DND-41 (cell line): ENCODE measurements around the gene POP7.

Source experiments
- ATAC-seq: fragments of 200-7000 bp; cut with Tn5 transposase; 3 replicates; pipeline ENCODE4 v1.9.1; 2021; ENCODE audit warnings: low read depth; ENCODE audit not compliant: insufficient read depth
- DNase-seq: peaks from one replicate; pipeline ENCODE4 v3.0.0-alpha.2; 2020
- H2AFZ ChIP-seq: 2 replicates; pipeline ENCODE4 v1.6.0; 2012; ENCODE audit warnings: low read depth, low read length
- H3K27ac ChIP-seq: 2 replicates; pipeline ENCODE4 v1.5.1; 2012; ENCODE audit warnings: low read length, inconsistent platforms
- H3K27me3 ChIP-seq: fragments of 200-600 bp; sonication (generic); 2 replicates; pipeline ENCODE4 v1.6.0; 2012; ENCODE audit warnings: low read length, mild to moderate bottlenecking, inconsistent platforms; ENCODE audit not compliant: insufficient read depth, poor library complexity
- H3K36me3 ChIP-seq: 2 replicates; pipeline ENCODE4 v1.5.1; 2012; ENCODE audit warnings: low read length, inconsistent platforms; ENCODE audit not compliant: insufficient read depth
- H3K4me1 ChIP-seq: 2 replicates; pipeline ENCODE4 v1.5.1; 2012; ENCODE audit warnings: mild to moderate bottlenecking, low read length; ENCODE audit not compliant: insufficient read depth
- H3K4me2 ChIP-seq: 2 replicates; pipeline ENCODE4 v1.6.0; 2012; ENCODE audit warnings: mild to moderate bottlenecking, moderate library complexity, low read length, inconsistent platforms; ENCODE audit not compliant: insufficient read depth
- H3K4me3 ChIP-seq, 2 experiments: fragments of 200-600 bp in 1 of 2; shearing (Covaris generic) in 1 of 2; 2 replicates each; pipeline ENCODE4 v1.5.1; 2012 to 2016; ENCODE audit warnings: inconsistent platforms in 2 of 2, low read length in 2 of 2, mild to moderate bottlenecking in 2 of 2, low read depth in 1 of 2, moderate library complexity in 1 of 2
- H3K79me2 ChIP-seq: 2 replicates; pipeline ENCODE4 v1.6.0; 2012; ENCODE audit warnings: low read length, inconsistent platforms; ENCODE audit not compliant: insufficient read depth
- H3K9ac ChIP-seq: 2 replicates; pipeline ENCODE4 v1.6.0; 2012; ENCODE audit warnings: low read depth, mild to moderate bottlenecking, inconsistent platforms, low read length, moderate library complexity
- H3K9me3 ChIP-seq: 2 replicates; pipeline ENCODE4 v1.5.1; 2012; ENCODE audit warnings: low read length, moderate library complexity, mild to moderate bottlenecking, inconsistent platforms; ENCODE audit not compliant: insufficient read depth, severe bottlenecking
- H4K20me1 ChIP-seq: 2 replicates; pipeline ENCODE4 v1.6.0; 2012; ENCODE audit warnings: low read length; ENCODE audit not compliant: insufficient read depth
- EZH2 ChIP-seq: IDR thresholded peaks from 3 replicates; pipeline ENCODE4 v1.6.1; 2012; ENCODE audit warnings: borderline replicate concordance, low read depth, mild to moderate bottlenecking, moderate library complexity, low read length, inconsistent platforms; ENCODE audit not compliant: severe bottlenecking
- TF ChIP-seq, protein P1 (sequence below): IDR thresholded peaks from 2 replicates; pipeline ENCODE4 v1.5.1; 2012; ENCODE audit warnings: borderline replicate concordance, low read length, moderate library complexity, mild to moderate bottlenecking; ENCODE audit not compliant: poor library complexity, severe bottlenecking; ENCODE audit errors: extremely low read depth

The POP7 gene

DNA sequence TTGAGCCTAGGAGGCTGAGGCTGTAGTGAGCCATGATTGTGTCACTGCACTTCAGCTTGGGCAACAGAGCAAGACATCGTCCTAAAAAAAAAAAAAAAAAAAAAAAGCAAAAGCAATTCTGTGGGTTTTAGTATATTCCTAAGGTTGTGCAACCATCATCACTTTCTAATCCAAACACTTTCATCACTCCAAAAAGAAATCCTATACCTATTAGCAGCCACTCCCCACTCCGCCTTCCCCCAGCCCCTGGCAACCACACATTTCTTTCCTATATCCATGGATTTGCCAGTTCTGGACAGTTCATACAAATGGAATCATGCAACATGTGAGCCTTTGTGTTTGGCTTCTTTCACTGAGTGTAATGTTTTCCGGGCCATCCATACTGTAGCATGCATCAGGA lies 47.8 kb downstream of the POP7 start:
- H3K27me3 ChIP-seq = peaks cover 9% of the 10 kb centered on the region
- H4K20me1 ChIP-seq = no peaks in the 10 kb centered on the region
- ATAC-seq (no peak), DNase-seq (no peak)
- H3K9ac ChIP-seq = no peak overlapping the region
- H3K36me3 ChIP-seq = no peaks in the 10 kb centered on the region
- no peaks in the 10 kb centered on the region for H3K4me1 ChIP-seq
- TF ChIP-seq, protein P1, sequence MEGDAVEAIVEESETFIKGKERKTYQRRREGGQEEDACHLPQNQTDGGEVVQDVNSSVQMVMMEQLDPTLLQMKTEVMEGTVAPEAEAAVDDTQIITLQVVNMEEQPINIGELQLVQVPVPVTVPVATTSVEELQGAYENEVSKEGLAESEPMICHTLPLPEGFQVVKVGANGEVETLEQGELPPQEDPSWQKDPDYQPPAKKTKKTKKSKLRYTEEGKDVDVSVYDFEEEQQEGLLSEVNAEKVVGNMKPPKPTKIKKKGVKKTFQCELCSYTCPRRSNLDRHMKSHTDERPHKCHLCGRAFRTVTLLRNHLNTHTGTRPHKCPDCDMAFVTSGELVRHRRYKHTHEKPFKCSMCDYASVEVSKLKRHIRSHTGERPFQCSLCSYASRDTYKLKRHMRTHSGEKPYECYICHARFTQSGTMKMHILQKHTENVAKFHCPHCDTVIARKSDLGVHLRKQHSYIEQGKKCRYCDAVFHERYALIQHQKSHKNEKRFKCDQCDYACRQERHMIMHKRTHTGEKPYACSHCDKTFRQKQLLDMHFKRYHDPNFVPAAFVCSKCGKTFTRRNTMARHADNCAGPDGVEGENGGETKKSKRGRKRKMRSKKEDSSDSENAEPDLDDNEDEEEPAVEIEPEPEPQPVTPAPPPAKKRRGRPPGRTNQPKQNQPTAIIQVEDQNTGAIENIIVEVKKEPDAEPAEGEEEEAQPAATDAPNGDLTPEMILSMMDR = no peak
- no peak for TF ChIP-seq EZH2
- no peak overlapping the region for H3K4me3 ChIP-seq
- H3K9me3 ChIP-seq = no peaks in the 10 kb centered on the region
- no peak overlapping the region for H3K4me2 ChIP-seq
- no peak overlapping the region for H2AFZ ChIP-seq
- H3K79me2 ChIP-seq = no peaks in the 10 kb centered on the region
- no peak overlapping the region for H3K27ac ChIP-seq
